ENCODE measurements around the gene ROR1.

ROR1 gene

DNA sequence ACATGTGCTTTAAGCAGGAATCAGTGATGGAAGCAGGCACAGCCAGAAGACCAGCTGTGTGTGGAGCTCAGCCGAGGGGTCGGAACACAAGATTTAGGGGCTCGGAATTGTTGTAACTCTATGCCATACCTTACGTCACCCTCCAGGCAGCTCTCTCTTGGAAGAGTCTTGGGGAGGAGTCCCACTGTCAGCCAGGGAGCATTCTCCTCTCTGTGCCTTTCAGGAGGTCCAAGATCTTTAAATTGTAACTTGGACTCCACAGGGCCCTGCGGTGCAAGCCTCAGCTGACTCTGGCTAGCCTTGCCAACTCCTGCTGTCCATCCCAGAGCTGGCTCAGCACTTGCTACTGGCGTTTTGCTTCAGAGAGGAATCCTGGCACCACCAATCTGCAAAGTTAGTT, 26.4 kb upstream of the ROR1 start:
- TF ChIP-seq POLR2A (IDR thresholded peaks at IDR 0.05; ENCODE audit: low read length): no peak

DNA sequence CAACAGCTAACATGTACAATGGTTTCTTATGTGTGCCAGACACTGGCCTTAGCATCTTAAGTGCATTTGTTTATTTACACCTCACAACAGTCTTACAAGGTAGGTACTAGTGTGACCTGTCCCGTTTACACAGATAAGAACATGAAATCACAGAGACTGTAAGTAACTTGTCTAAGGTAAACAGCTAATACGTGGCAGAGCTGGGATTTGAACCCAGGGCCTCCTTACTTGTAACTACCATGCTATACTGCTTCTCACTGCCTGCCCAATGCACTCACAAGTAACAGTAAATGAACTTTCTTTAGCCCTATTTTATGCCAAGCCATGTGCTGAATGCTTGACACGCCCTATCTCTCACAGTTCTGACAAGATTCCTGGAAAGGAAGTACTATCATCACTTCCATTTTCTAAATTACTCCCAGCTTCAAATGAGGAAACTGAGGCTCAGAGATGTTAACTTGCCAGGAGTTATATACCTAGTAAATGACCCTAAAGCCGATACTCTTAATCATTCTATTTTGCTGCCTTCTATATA, 25.7 kb upstream of the ROR1 start:
- no peak for TF ChIP-seq GATA1 (IDR thresholded peaks at IDR 0.05; ENCODE audit: low read depth, low read length)
- DNase-seq: no peak

More for the DNA sequence above, 26.4 kb upstream of the ROR1 start:
- DNase-seq: no peak

DNA sequence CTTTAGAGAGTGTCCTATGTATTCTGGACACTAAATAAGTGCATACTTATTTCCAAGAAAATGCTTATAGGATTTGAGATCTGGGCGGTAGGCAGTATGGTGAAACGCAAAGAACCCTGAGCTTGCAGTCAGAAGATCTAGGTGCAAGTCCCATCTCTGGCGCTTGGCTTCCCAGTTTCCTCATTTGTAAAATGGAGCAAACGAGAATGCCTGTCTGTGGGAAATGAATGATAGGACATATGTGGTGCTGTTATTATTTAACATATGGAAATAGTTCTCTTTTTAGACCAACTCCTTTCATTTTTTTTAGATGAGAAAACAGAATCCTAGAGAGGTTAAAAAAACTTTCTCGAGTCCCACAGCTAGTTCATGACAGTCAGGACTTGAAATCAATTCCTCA, 25.2 kb upstream of the ROR1 start:
- no peak for DNase-seq
- no peak for TF ChIP-seq POLR2A (IDR thresholded peaks at IDR 0.05; ENCODE audit: low read length)

DNA sequence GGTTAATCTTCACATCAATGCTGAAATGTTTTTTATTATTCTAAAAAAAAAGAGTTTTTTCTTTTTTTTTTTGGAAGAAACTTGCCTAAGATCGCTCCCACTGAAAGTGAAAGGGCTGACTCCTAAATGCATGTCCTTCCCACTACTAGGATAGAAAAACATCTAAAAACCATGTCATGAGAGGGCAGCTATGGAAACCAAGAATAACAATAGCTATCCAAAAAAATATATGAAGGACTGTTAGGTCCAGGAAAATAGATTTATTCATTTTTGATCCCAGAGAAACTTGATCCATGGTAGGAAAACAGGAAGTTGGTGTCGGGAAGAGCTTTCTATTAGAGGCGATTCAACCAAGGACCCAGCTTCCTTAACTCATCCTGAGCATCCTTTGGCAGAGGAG, 23.1 kb upstream of the ROR1 start:
- TF ChIP-seq GATA1 (IDR thresholded peaks at IDR 0.05; ENCODE audit: low read depth, low read length): no peak
- TF ChIP-seq POLR2A (IDR thresholded peaks at IDR 0.05; ENCODE audit: low read length): no peak
- no peak for DNase-seq

DNA sequence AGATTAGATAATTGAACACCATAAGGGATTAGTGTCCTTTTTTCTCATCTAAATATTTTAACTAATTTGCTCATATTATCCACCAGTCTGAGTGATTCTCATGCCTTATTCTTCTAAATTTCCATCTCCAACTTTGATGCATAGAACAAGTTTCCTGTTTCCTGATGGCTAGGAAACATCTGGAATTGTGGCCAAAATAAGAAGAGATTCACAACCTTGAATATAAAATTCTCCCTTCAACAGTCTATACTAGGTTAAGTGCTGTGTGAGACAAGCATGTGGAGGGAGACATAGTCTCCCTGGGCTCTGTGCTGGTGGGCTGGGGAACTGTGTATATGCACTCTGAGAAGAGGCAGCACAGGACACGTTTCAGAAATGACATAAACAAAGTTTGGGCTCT, 21.6 kb upstream of the ROR1 start:
- TF ChIP-seq POLR2A (IDR thresholded peaks at IDR 0.05; ENCODE audit: low read length) (no peak), GATA1 (IDR thresholded peaks at IDR 0.05; ENCODE audit: low read depth, low read length) (no peak)
- no peak for DNase-seq

DNA sequence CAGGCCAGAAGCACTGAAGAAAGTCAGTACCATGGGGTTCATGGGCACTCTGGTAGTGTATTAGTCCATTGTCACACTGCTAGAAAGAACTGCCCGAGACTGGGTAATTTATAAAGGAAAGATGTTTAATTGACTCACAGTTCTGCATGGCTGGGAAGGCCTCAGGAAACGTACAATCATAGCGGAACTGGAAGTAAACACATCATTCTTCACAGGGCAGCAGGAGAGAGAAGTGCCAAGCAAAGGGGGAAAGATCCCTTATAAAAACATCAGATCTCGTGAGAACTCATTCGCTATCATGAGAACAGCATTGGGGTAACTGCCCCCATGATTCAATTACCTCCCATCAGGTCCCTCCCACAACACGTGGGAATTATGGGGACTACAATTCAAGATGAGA, 20.2 kb upstream of the ROR1 start:
- TF ChIP-seq POLR2A (IDR thresholded peaks at IDR 0.05; ENCODE audit: low read length): no peak
- DNase-seq: no peak

DNA sequence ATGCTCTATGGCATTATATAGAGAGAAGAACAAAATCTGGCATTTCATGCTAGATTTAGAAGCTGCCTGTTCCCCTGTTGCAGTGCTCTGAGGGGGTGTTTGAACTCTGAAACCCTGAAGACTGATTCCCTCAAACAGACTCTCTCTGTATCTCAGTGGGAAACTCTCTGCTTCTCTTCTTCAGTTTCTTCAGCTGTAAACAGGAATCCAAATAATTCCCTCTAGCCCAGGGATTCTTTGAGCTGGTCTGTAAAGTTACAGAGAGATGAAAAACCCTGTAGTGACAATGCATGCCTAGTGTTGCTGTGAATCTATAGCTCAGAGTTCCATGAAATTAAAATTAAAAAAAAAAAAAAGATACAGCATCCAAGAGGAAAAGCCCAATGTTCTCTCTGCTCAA, 17.0 kb upstream of the ROR1 start:
- DNase-seq: no peak
- TF ChIP-seq GATA1 (IDR thresholded peaks at IDR 0.05; ENCODE audit: low read depth, low read length): no peak
- no peak for TF ChIP-seq POLR2A (IDR thresholded peaks at IDR 0.05; ENCODE audit: low read length)

DNA sequence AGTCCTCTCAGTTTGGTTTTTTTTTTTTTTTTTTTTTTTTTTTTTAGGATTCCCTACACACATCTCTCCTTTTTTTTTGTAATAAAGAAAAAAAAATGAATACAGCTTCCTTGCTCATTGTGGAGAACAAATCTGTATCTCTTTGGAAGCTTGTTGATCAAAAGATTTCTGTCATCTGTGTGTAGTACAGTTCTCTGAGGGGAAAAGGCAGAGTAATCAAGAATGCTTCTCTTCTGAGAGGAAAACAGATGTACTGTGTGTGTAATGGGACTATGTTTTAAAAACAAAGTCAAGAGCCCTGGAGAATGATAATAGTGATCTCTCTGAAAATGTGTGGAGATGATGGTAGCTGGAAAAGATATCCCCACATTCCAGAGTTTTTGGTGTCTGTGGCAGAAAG, 16.5 kb upstream of the ROR1 start:
- DNase-seq: no peak

DNA sequence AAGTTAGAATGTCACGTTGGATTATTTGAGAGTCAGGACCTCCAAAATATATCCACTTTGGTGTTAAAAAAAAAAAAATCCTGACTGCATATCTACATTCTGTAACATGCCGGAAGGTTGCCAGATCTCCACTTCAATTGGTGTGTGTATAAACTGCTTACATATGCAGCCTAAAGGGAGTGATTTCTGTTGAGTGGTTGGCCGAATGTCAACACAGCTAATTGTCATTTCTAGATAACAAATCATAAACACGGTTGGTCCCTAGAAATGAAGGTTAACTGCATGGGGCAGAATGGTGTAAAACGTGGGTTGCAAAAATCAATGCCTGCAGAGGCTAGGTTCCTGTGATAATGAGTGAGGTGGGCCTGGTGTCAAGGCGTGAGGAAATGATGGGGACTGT, 15.0 kb upstream of the ROR1 start:
- no peak for DNase-seq
- TF ChIP-seq POLR2A (IDR thresholded peaks at IDR 0.05; ENCODE audit: low read length): no peak
- TF ChIP-seq GATA1 (IDR thresholded peaks at IDR 0.05; ENCODE audit: low read depth, low read length): no peak

More for the DNA sequence above, 16.5 kb upstream of the ROR1 start:
- no peak for TF ChIP-seq GATA1 (IDR thresholded peaks at IDR 0.05; ENCODE audit: low read depth, low read length)
- no peak for TF ChIP-seq POLR2A (IDR thresholded peaks at IDR 0.05; ENCODE audit: low read length)

DNA sequence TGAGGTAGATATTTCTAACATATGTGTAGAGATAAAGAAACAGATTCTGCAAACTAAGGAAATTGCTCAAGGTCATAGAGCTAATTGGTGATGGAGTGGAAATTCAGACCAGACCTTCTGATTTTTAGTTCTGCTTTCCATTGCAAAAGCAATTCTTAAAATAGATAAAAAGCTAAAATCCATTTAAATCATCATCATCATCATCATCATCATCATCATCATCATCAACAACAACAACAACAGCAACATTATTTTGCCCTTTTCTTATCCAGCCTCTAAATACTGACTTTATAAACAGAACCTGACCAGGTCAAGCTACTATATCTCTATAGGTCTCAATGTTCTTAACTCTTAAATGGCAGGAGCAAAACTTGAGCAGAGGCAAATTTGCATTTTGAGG, 14.0 kb upstream of the ROR1 start:
- no peak for DNase-seq
- TF ChIP-seq POLR2A (IDR thresholded peaks at IDR 0.05; ENCODE audit: low read length): no peak
- no peak for TF ChIP-seq GATA1 (IDR thresholded peaks at IDR 0.05; ENCODE audit: low read depth, low read length)

DNA sequence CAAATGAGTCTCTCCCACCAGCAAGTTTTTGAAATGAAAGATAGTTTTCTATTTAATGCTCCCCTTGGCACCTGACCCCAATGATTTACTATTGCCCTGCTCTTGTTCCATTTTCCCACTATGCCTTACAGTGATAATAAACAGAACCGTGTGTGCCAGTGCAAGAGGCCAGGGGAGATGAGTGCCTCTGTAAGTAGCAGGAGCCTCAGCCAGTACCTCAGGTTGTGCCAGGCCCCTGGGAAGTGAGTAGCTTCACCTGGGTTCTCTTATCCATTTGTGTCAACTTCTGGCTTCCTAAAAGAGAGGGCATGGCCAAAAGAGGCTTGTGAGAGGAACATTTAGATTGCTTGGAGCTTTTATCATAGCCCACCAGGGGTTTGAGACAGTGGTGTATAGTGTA, 3.4 kb upstream of the ROR1 start:
- no peak for DNase-seq
- TF ChIP-seq POLR2A (IDR thresholded peaks at IDR 0.05; ENCODE audit: low read length) (no peak), GATA1 (IDR thresholded peaks at IDR 0.05; ENCODE audit: low read depth, low read length) (no peak)

DNA sequence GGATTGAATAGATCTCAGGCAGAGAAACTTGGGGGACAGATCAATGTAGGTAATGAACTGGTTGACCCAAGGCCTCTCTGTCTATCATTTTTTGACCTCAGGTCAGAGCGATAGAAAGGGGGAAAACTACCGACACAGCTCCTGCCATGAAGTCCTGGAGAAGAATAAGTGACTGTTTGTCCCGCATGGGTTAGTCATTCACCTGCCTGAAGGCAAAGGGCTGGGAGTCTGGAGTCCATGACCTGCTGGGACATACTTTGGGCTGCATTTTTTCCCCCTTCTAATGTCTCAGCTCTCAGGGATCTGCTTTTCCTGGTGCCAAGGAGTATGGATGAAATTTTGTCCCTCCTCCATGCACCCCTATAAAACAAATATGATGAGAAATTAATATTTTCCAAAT, 1.6 kb upstream of the ROR1 start:
- TF ChIP-seq GATA1 (IDR thresholded peaks at IDR 0.05; ENCODE audit: low read depth, low read length) (no peak), POLR2A (IDR thresholded peaks at IDR 0.05; ENCODE audit: low read length) (no peak)
- no peak for DNase-seq

DNA sequence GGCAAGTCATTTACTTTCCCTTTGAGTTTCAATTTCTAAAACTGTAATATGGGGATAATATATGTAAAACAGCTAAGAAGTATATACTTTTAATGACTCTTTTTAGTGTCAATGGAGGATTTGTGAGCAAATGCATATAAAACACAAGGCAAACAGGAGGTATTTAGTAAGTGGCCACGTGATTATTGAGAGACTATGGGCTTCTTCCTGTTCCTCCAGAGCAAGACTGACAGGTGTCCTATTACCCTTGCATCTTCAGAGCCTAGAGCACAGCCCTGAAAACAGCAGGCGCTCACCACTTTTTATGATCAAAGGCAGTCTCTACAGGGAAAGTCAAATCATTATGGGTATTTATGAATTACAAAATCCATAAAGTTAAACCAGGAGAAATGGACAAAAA, 941 bp upstream of the ROR1 start:
- no peak for DNase-seq
- TF ChIP-seq POLR2A (IDR thresholded peaks at IDR 0.05; ENCODE audit: low read length) (no peak), GATA1 (IDR thresholded peaks at IDR 0.05; ENCODE audit: low read depth, low read length) (no peak)

DNA sequence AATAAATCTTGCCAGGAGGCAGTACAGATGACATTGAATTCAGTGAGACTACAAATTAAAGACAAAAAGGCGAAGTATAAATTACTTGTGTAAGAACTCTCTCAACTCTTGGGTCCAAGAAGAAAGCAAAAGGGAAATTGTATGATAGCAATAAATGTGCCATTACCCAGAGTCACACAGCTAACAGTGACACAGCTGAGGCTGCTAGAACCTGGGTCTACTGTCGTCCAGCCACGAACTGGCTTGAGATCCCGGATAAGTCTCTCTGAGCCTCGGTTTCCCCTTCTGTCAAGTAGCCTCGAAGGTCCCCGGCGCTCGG, 362 bp upstream of the ROR1 start:
- no peak for DNase-seq
- TF ChIP-seq POLR2A (IDR thresholded peaks at IDR 0.05; ENCODE audit: low read length) (no peak), GATA1 (IDR thresholded peaks at IDR 0.05; ENCODE audit: low read depth, low read length) (no peak)

DNA sequence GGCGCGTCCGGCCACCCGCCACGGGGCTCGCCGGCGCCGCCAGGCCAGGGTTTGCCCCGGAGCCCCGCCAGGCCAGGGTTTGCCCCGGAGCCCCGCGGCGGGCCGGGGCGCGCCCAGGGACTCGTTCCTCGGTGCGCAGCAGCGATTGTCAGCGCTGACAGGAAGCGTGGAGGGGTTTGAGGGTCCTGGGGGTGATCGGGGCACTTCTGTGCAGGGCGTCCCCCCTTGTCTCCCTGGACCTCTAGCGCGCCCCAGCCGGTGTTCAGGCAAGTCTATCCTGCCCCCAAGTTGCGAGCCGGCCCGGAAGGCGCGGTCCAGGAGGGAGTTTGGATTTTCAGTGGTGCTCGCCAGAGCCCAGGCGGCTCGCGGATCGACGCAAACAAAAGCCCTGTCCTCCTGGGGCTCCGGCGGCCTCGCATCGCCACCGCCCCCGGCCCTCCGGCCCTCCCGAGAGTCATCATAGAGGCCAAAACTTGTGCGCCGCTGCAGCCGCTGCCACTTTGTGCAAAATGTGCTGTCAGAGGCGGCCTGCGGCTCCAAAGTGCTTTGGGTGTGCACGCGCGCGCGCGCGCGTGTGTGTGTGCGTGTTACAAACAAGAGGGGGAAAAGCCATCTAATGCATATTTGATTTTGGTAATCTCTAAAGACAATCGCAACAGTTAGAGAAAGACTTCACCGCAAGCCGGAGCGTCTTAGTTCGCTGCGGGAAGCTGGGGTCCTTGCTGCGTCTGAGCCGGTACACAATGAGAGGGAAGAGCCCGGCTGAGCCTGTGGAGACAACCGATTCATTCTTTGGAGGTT, 1.0 kb downstream of the ROR1 start:
- no peak for DNase-seq

More for the DNA sequence above, 1.0 kb downstream of the ROR1 start:
- TF ChIP-seq POLR2A (IDR thresholded peaks at IDR 0.05; ENCODE audit: low read length) (no peak), GATA1 (IDR thresholded peaks at IDR 0.05; ENCODE audit: low read depth, low read length) (no peak)
